Central memory CD8-positive, alpha-beta T cell (primary cell): ENCODE measurements around the gene ACVRL1.

Source experiments
- ATAC-seq: fragments of 150-1000 bp; cut with Tn5 transposase; replicated peaks from 2 replicates; pipeline ENCODE4 v1.10.0; 2022; ENCODE audit warnings: mild to moderate bottlenecking, moderate FRiP score, moderate number of reproducible peaks; ENCODE audit not compliant: poor library complexity, severe bottlenecking; ENCODE audit errors: extremely low read depth
- DNase-seq, 2 donors: peaks; one replicate each; pipeline ENCODE4 v3.0.0; 2021; ENCODE audit warnings: low spot score in 2 of 2
- H3K27ac Mint-ChIP-seq: one replicate; pipeline ENCODE4 v1.8.0; 2022; ENCODE audit warnings: low read depth, mild to moderate bottlenecking, moderate library complexity, mixed read lengths
- H3K27me3 Mint-ChIP-seq: one replicate; pipeline ENCODE4 v1.8.0; 2022; ENCODE audit warnings: mixed read lengths
- H3K36me3 Mint-ChIP-seq: one replicate; pipeline ENCODE4 v1.8.0; 2022; ENCODE audit warnings: mild to moderate bottlenecking, moderate library complexity, mixed read lengths; ENCODE audit not compliant: insufficient read depth
- H3K4me1 Mint-ChIP-seq: one replicate; pipeline ENCODE4 v1.8.0; 2022; ENCODE audit warnings: mixed read lengths
- H3K4me3 Mint-ChIP-seq: one replicate; pipeline ENCODE4 v1.8.0; 2022; ENCODE audit warnings: mild to moderate bottlenecking, moderate library complexity, mixed read lengths
- H3K9me3 Mint-ChIP-seq: one replicate; pipeline ENCODE4 v1.8.0; 2022; ENCODE audit warnings: mixed read lengths

The ACVRL1 gene

GRCh38 chr12:51907083-51907855 lies at the start of gene ACVRL1:
Gene ACVRL1 (plus strand): TSS chr12:51907504. CDS start chr12:51912475, 4,971 bp downstream.
- Mint-ChIP-seq H3K9me3 (no peaks in the 10 kb centered on the region), H3K27ac (no peak within 1 kb of the TSS), H3K27me3 (peaks cover 57% of the 10 kb centered on the region), H3K4me3 (no peak within 1 kb of the TSS), H3K4me1 (no peaks in the 10 kb centered on the region), H3K36me3 (no peaks in the 10 kb centered on the region)
- ATAC-seq = no peak
- no peak for DNase-seq

GRCh38 chr12:51860986-51861385 lies 46.3 kb upstream of the ACVRL1 start:
- H3K9me3 Mint-ChIP-seq = no peaks in the 10 kb centered on the region
- H3K4me1 Mint-ChIP-seq = peaks cover 7% of the 10 kb centered on the region
- no peak overlapping the region for H3K27ac Mint-ChIP-seq
- no peak overlapping the region for H3K4me3 Mint-ChIP-seq
- peaks cover 3% of the 10 kb centered on the region for H3K36me3 Mint-ChIP-seq
- peaks cover 86% of the 10 kb centered on the region for H3K27me3 Mint-ChIP-seq
- DNase-seq = no peak
- no peak for ATAC-seq

GRCh38 chr12:51862947-51863346 lies 44.4 kb upstream of the ACVRL1 start:
- DNase-seq (no peak), ATAC-seq (no peak)
- Mint-ChIP-seq H3K4me3 (no peak overlapping the region), H3K27ac (no peak overlapping the region), H3K4me1 (peaks cover 7% of the 10 kb centered on the region), H3K36me3 (peaks cover 2% of the 10 kb centered on the region), H3K9me3 (no peaks in the 10 kb centered on the region), H3K27me3 (peaks cover 86% of the 10 kb centered on the region)

- Mint-ChIP-seq H3K27me3 (peaks cover 91% of the 10 kb centered on the region), H3K36me3 (peaks cover 2% of the 10 kb centered on the region), H3K27ac (no peak overlapping the region), H3K9me3 (no peaks in the 10 kb centered on the region), H3K4me3 (no peak overlapping the region), H3K4me1 (peaks cover 7% of the 10 kb centered on the region)
- ATAC-seq (no peak), DNase-seq (no peak)
Observed at GRCh38 chr12:51863363-51863932, 43.9 kb upstream of the ACVRL1 start.

DNA sequence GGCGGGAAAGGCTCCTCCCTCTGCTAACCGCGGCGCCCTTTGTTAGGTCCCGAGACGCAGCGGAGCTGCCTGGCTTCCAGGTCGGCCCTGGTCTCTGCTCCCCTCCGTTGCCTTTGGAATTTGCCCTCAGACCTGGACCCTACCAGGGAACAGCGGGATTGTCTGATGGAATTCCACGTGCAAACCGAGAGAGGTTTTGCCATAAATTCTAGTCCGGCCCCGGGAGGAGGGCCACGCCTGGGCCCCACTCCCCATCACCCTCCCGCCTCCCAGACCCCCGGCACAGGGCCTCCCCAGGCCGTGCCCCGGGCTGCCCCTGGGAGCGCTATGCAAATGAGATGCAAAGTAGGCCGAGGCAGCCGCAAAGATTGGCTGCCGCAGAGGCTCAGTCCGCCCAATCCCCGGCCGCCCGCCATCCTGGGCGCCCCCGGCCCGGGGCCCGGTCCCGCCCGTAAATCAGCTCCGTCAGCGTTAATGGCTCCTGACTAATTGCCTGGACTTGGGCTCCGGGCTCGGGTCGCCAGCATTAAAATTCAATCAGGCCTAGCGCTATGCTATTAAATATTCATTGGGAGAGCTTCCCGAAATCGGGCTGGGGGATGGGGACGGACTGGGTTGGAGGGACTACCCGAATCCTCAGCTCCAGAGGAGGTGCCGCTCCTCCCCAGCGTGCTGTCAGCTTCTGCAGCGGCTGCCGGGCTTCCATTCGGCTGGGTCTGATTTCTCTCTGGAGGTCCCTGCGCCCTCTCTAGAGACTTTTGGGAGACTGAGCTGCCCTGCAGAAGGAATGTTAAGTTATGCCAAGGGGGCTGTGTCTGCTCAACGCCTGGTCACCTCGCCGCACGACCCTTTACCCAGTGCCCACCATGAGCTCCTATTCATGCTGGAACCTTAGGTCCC lies 43.1 kb upstream of the ACVRL1 start:
- DNase-seq = no peak
- H3K27me3 Mint-ChIP-seq = peaks cover 94% of the 10 kb centered on the region
- peak; percentile 46 for ATAC-seq
- H3K36me3 Mint-ChIP-seq = peaks cover 4% of the 10 kb centered on the region
- no peak overlapping the region for H3K27ac Mint-ChIP-seq
- H3K9me3 Mint-ChIP-seq = no peaks in the 10 kb centered on the region
- H3K4me3 Mint-ChIP-seq = no peak overlapping the region
- H3K4me1 Mint-ChIP-seq = peaks cover 7% of the 10 kb centered on the region

DNA sequence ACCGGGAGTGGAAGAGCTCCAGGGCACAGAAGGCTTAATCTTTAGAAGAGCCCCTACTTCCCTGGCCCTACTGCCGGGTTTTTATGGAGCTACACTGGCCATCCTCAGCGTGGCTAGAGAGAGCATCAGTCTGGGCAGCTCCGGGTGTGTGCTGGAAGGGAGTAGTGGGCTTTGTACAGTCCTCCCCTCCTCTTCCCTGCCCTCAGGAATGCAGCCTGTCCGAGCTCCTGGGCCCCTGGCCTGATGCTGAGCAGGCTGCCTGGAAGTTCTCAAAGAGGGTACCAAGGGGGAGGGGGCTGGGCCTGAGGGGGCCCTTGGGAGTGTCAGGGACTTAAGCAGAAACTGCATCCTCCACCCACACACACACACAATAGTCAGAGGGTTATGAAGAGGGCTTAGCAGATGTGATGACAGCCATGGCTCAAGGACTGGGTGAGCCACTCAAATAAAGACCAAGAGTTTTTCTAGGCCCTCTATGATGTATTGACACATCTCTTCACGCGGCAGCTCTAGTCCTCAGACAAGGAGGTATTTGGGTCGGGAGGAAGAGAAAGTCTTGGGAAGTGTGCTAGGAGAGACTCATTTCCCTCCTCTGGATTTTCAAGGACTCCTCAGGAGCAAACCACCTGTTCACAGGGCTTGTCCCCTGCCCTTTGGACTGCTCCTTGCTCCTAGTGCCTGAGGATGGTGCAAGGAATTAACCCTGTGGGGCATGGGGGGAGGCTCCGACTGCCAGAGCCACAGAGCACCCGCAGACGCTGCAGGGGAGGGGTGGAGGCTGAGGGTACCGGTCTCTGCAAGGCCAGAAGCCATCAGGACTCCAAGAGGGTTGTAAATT lies 42.3 kb upstream of the ACVRL1 start:
- DNase-seq (no peak), ATAC-seq (no peak)
- Mint-ChIP-seq H3K4me1 (peaks cover 10% of the 10 kb centered on the region), H3K27ac (no peak overlapping the region), H3K36me3 (peaks cover 4% of the 10 kb centered on the region), H3K9me3 (no peaks in the 10 kb centered on the region), H3K27me3 (peaks cover 96% of the 10 kb centered on the region), H3K4me3 (no peak overlapping the region)

- no peak overlapping the region for H3K27ac Mint-ChIP-seq
- H3K27me3 Mint-ChIP-seq = peaks cover 96% of the 10 kb centered on the region
- DNase-seq = no peak
- peaks cover 14% of the 10 kb centered on the region for H3K4me1 Mint-ChIP-seq
- no peak overlapping the region for H3K4me3 Mint-ChIP-seq
- ATAC-seq = no peak
- H3K9me3 Mint-ChIP-seq = no peaks in the 10 kb centered on the region
- H3K36me3 Mint-ChIP-seq = peaks cover 4% of the 10 kb centered on the region
Observed at GRCh38 chr12:51865757-51866270, 41.5 kb upstream of the ACVRL1 start.

DNA sequence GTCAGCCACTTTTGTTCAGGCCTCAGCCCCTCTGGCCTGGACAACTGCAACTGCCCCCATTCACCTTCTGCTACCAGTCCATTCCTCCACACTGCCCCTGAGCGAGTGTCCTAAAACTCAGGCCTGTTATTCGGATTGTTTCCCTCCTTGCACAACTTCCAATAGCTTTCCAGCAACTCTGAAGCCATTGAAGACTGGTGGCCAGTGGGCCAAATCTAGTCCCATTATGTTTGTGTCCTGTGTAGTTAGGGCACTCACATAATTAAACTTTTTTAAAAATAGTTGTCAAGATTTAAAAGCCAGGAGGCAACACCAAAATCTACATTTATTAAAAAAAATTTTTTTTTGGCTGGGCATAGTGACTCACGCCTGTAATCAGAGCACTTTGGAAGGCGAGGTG lies 41.0 kb upstream of the ACVRL1 start:
- H3K9me3 Mint-ChIP-seq = no peaks in the 10 kb centered on the region
- no peak overlapping the region for H3K27ac Mint-ChIP-seq
- H3K27me3 Mint-ChIP-seq = peaks cover 96% of the 10 kb centered on the region
- peaks cover 3% of the 10 kb centered on the region for H3K36me3 Mint-ChIP-seq
- H3K4me3 Mint-ChIP-seq = no peak overlapping the region
- ATAC-seq = no peak
- peaks cover 14% of the 10 kb centered on the region for H3K4me1 Mint-ChIP-seq
- no peak for DNase-seq

DNA sequence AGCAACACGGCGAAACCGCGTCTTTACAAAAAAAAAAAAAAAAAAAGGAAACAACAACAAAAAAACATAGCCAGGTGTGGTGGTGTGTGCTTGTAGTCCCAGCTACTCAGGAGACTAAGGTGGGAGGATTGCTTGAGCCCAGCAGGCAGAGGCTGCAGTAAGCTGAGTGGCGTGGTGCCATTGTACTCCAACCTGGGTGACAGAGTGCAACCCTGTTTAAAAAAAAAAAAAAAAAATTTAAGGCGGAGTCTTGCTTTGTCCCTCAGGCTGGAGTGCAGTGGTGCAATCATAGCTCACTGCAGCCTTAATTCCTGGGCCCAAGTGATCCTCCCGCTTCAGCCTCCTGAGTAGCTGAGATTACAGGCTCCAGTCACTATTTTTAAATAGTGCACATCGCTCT lies 40.5 kb upstream of the ACVRL1 start:
- peaks cover 14% of the 10 kb centered on the region for H3K4me1 Mint-ChIP-seq
- no peaks in the 10 kb centered on the region for H3K9me3 Mint-ChIP-seq
- no peak overlapping the region for H3K27ac Mint-ChIP-seq
- ATAC-seq = no peak
- no peak for DNase-seq
- H3K4me3 Mint-ChIP-seq = no peak overlapping the region
- peaks cover 3% of the 10 kb centered on the region for H3K36me3 Mint-ChIP-seq
- peaks cover 96% of the 10 kb centered on the region for H3K27me3 Mint-ChIP-seq

- Mint-ChIP-seq H3K36me3 (peaks cover 3% of the 10 kb centered on the region), H3K27ac (no peak overlapping the region), H3K4me3 (no peak overlapping the region), H3K27me3 (peaks cover 91% of the 10 kb centered on the region), H3K9me3 (no peaks in the 10 kb centered on the region), H3K4me1 (peaks cover 14% of the 10 kb centered on the region)
- ATAC-seq = no peak
- no peak for DNase-seq
Observed at GRCh38 chr12:51867371-51867770, 39.9 kb upstream of the ACVRL1 start.

GRCh38 chr12:51867796-51868428 lies 39.4 kb upstream of the ACVRL1 start:
- no peaks in the 10 kb centered on the region for H3K9me3 Mint-ChIP-seq
- H3K27me3 Mint-ChIP-seq = peaks cover 86% of the 10 kb centered on the region
- H3K4me1 Mint-ChIP-seq = peaks cover 14% of the 10 kb centered on the region
- no peak overlapping the region for H3K27ac Mint-ChIP-seq
- peaks cover 3% of the 10 kb centered on the region for H3K36me3 Mint-ChIP-seq
- ATAC-seq = no peak
- no peak overlapping the region for H3K4me3 Mint-ChIP-seq
- no peak for DNase-seq
